Memory B cell (primary cell): ENCODE measurements around the gene CSNK1G1.
"Not testable (repeated sequence)": the region's sequence is repeated elsewhere in the genome, so short reads cannot be mapped to it uniquely, and the experiment has no call there.

Experiments
- ATAC-seq: fragments of 150-1000 bp; cut with Tn5 transposase; 2 replicates; pipeline ENCODE4 v1.10.0; 2021; ENCODE audit warnings: low read depth, mild to moderate bottlenecking, moderate library complexity
- DNase-seq, 2 donors: peaks; one replicate each; pipeline ENCODE4 v3.0.0; 2022; ENCODE audit warnings: low spot score in 2 of 2
- H3K27ac Mint-ChIP-seq: one replicate; pipeline ENCODE4 v1.8.0; 2022; ENCODE audit warnings: mild to moderate bottlenecking, moderate library complexity, mixed read lengths
- H3K27me3 Mint-ChIP-seq: one replicate; pipeline ENCODE4 v1.8.0; 2022; ENCODE audit warnings: mixed read lengths
- H3K36me3 Mint-ChIP-seq: one replicate; pipeline ENCODE4 v1.8.0; 2022; ENCODE audit warnings: mild to moderate bottlenecking, mixed read lengths
- H3K4me1 Mint-ChIP-seq: one replicate; pipeline ENCODE4 v1.8.0; 2022; ENCODE audit warnings: mixed read lengths
- H3K4me3 Mint-ChIP-seq: one replicate; pipeline ENCODE4 v1.8.0; 2022; ENCODE audit warnings: mild to moderate bottlenecking, moderate library complexity, mixed read lengths
- H3K9me3 Mint-ChIP-seq: one replicate; pipeline ENCODE4 v1.8.0; 2022; ENCODE audit warnings: mixed read lengths

Gene CSNK1G1

GRCh38 chr15:64288999-64289398, 67.0 kb downstream of the CSNK1G1 start:
- no peak for ATAC-seq
- Mint-ChIP-seq H3K27ac (no peak overlapping the region), H3K4me1 (peaks cover 19% of the 10 kb centered on the region), H3K9me3 (no peaks in the 10 kb centered on the region), H3K36me3 (peaks cover 8% of the 10 kb centered on the region), H3K4me3 (no peak overlapping the region), H3K27me3 (no peaks in the 10 kb centered on the region)
- DNase-seq, result no peak

GRCh38 chr15:64288577-64288976, 67.4 kb downstream of the CSNK1G1 start:
- H3K36me3 Mint-ChIP-seq, result peaks cover 8% of the 10 kb centered on the region
- H3K4me1 Mint-ChIP-seq, result peaks cover 19% of the 10 kb centered on the region
- H3K27ac Mint-ChIP-seq, result no peak overlapping the region
- ATAC-seq (no peak), DNase-seq (no peak)
- H3K9me3 Mint-ChIP-seq, result no peaks in the 10 kb centered on the region
- no peak overlapping the region for H3K4me3 Mint-ChIP-seq
- no peaks in the 10 kb centered on the region for H3K27me3 Mint-ChIP-seq

GRCh38 chr15:64287953-64288352, 68.0 kb downstream of the CSNK1G1 start:
- Mint-ChIP-seq H3K36me3 (peaks cover 4% of the 10 kb centered on the region), H3K27me3 (no peaks in the 10 kb centered on the region), H3K27ac (peak overlapping the region; percentile 29), H3K4me3 (no peak overlapping the region), H3K9me3 (no peaks in the 10 kb centered on the region), H3K4me1 (peaks cover 13% of the 10 kb centered on the region)
- ATAC-seq (no peak), DNase-seq (no peak)

- peaks cover 13% of the 10 kb centered on the region for H3K4me1 Mint-ChIP-seq
Observed at GRCh38 chr15:64286473-64286872, 69.5 kb downstream of the CSNK1G1 start.

GRCh38 chr15:64285871-64286270, 70.1 kb downstream of the CSNK1G1 start:
- no peak for ATAC-seq
- Mint-ChIP-seq H3K9me3 (no peaks in the 10 kb centered on the region), H3K27ac (no peak overlapping the region), H3K36me3 (peaks cover 3% of the 10 kb centered on the region), H3K4me1 (peaks cover 13% of the 10 kb centered on the region), H3K27me3 (no peaks in the 10 kb centered on the region), H3K4me3 (no peak overlapping the region)
- DNase-seq, result no peak

More at GRCh38 chr15:64286473-64286872, 69.5 kb downstream of the CSNK1G1 start:
- Mint-ChIP-seq H3K27me3 (no peaks in the 10 kb centered on the region), H3K36me3 (peaks cover 3% of the 10 kb centered on the region), H3K4me3 (no peak overlapping the region), H3K27ac (no peak overlapping the region), H3K9me3 (no peaks in the 10 kb centered on the region)
- ATAC-seq (no peak), DNase-seq (no peak)

- peaks cover 3% of the 10 kb centered on the region for H3K36me3 Mint-ChIP-seq
- ATAC-seq (no peak), DNase-seq (no peak)
- H3K27ac Mint-ChIP-seq, result no peak overlapping the region
- peaks cover 15% of the 10 kb centered on the region for H3K4me1 Mint-ChIP-seq
- no peaks in the 10 kb centered on the region for H3K9me3 Mint-ChIP-seq
- H3K4me3 Mint-ChIP-seq, result no peak overlapping the region
- no peaks in the 10 kb centered on the region for H3K27me3 Mint-ChIP-seq
Observed at GRCh38 chr15:64285150-64285549, 70.8 kb downstream of the CSNK1G1 start.

GRCh38 chr15:64284042-64284441, 71.9 kb downstream of the CSNK1G1 start:
- ATAC-seq, result no peak
- Mint-ChIP-seq H3K27ac (no peak overlapping the region), H3K4me3 (no peak overlapping the region), H3K36me3 (peaks cover 2% of the 10 kb centered on the region), H3K4me1 (peaks cover 9% of the 10 kb centered on the region), H3K27me3 (no peaks in the 10 kb centered on the region), H3K9me3 (no peaks in the 10 kb centered on the region)
- DNase-seq, result no peak

- DNase-seq (no peak), ATAC-seq (no peak)
- peaks cover 1% of the 10 kb centered on the region for H3K36me3 Mint-ChIP-seq
- peaks cover 7% of the 10 kb centered on the region for H3K4me1 Mint-ChIP-seq
- no peak overlapping the region for H3K27ac Mint-ChIP-seq
- no peaks in the 10 kb centered on the region for H3K9me3 Mint-ChIP-seq
- H3K4me3 Mint-ChIP-seq, result no peak overlapping the region
- H3K27me3 Mint-ChIP-seq, result no peaks in the 10 kb centered on the region
Observed at GRCh38 chr15:64282701-64283100, 73.3 kb downstream of the CSNK1G1 start.

GRCh38 chr15:64279131-64279530, 76.8 kb downstream of the CSNK1G1 start:
- DNase-seq (no peak), ATAC-seq (no peak)
- no peak overlapping the region for H3K27ac Mint-ChIP-seq
- H3K27me3 Mint-ChIP-seq, result no peaks in the 10 kb centered on the region
- peaks cover 12% of the 10 kb centered on the region for H3K4me1 Mint-ChIP-seq
- H3K4me3 Mint-ChIP-seq, result no peak overlapping the region
- H3K9me3 Mint-ChIP-seq, result no peaks in the 10 kb centered on the region
- H3K36me3 Mint-ChIP-seq, result no peaks in the 10 kb centered on the region

GRCh38 chr15:64275934-64276333, 80.0 kb downstream of the CSNK1G1 start:
- Mint-ChIP-seq H3K27ac (peak overlapping the region; percentile 63), H3K4me1 (peaks cover 12% of the 10 kb centered on the region)

GRCh38 chr15:64274341-64274950, 81.5 kb downstream of the CSNK1G1 start:
- Mint-ChIP-seq H3K36me3 (peaks cover 10% of the 10 kb centered on the region), H3K4me1 (peaks cover 10% of the 10 kb centered on the region), H3K27me3 (no peaks in the 10 kb centered on the region), H3K4me3 (no peak overlapping the region), H3K27ac (peak overlapping the region; percentile 17), H3K9me3 (no peaks in the 10 kb centered on the region)
- ATAC-seq (peak; percentile 53), DNase-seq (no peak)

More at GRCh38 chr15:64275934-64276333, 80.0 kb downstream of the CSNK1G1 start:
- ATAC-seq, result no peak
- Mint-ChIP-seq H3K27me3 (no peaks in the 10 kb centered on the region), H3K36me3 (peaks cover 9% of the 10 kb centered on the region), H3K4me3 (no peak overlapping the region), H3K9me3 (no peaks in the 10 kb centered on the region)
- DNase-seq, result no peak

- H3K36me3 Mint-ChIP-seq, result peaks cover 35% of the 10 kb centered on the region
- H3K27me3 Mint-ChIP-seq, result no peaks in the 10 kb centered on the region
- no peak overlapping the region for H3K4me3 Mint-ChIP-seq
- DNase-seq (no peak), ATAC-seq (no peak)
- peaks cover 19% of the 10 kb centered on the region for H3K4me1 Mint-ChIP-seq
- no peak overlapping the region for H3K27ac Mint-ChIP-seq
- peaks cover 7% of the 10 kb centered on the region for H3K9me3 Mint-ChIP-seq
Observed at GRCh38 chr15:64267331-64267973, 88.5 kb downstream of the CSNK1G1 start.

- Mint-ChIP-seq H3K36me3 (peaks cover 30% of the 10 kb centered on the region), H3K4me1 (peaks cover 23% of the 10 kb centered on the region)
- not testable (repeated sequence) for H3K4me3 Mint-ChIP-seq, H3K9me3 Mint-ChIP-seq, DNase-seq, H3K27me3 Mint-ChIP-seq, ATAC-seq, H3K27ac Mint-ChIP-seq
Observed at GRCh38 chr15:64265188-64265587, 90.8 kb downstream of the CSNK1G1 start.

- no peak for ATAC-seq
- no peak for DNase-seq
- Mint-ChIP-seq H3K27ac (no peak overlapping the region), H3K36me3 (peaks cover 30% of the 10 kb centered on the region), H3K9me3 (peaks cover 7% of the 10 kb centered on the region), H3K4me1 (peaks cover 26% of the 10 kb centered on the region), H3K4me3 (no peak overlapping the region), H3K27me3 (no peaks in the 10 kb centered on the region)
Observed at GRCh38 chr15:64264502-64264901, 91.5 kb downstream of the CSNK1G1 start.

- Mint-ChIP-seq H3K27ac (peak overlapping the region; percentile 78), H3K27me3 (no peaks in the 10 kb centered on the region), H3K4me3 (peak overlapping the region; percentile 43), H3K36me3 (peaks cover 32% of the 10 kb centered on the region), H3K4me1 (peaks cover 26% of the 10 kb centered on the region), H3K9me3 (peaks cover 7% of the 10 kb centered on the region)
- ATAC-seq, result peak; percentile 76
- no peak for DNase-seq
Observed at GRCh38 chr15:64263567-64263966, 92.4 kb downstream of the CSNK1G1 start.
